ENCODE data around the gene PPP2R3B. TPM values are rescaled to one million over a fixed set of nuclear protein-coding genes. Genes with fewer than 3 reads are reported as not detected.

PPP2R3B gene
- 30.3 and 81.8 TPM in 2 replicates for total RNA-seq (ENCODE audit: low replicate concordance)

DNA sequence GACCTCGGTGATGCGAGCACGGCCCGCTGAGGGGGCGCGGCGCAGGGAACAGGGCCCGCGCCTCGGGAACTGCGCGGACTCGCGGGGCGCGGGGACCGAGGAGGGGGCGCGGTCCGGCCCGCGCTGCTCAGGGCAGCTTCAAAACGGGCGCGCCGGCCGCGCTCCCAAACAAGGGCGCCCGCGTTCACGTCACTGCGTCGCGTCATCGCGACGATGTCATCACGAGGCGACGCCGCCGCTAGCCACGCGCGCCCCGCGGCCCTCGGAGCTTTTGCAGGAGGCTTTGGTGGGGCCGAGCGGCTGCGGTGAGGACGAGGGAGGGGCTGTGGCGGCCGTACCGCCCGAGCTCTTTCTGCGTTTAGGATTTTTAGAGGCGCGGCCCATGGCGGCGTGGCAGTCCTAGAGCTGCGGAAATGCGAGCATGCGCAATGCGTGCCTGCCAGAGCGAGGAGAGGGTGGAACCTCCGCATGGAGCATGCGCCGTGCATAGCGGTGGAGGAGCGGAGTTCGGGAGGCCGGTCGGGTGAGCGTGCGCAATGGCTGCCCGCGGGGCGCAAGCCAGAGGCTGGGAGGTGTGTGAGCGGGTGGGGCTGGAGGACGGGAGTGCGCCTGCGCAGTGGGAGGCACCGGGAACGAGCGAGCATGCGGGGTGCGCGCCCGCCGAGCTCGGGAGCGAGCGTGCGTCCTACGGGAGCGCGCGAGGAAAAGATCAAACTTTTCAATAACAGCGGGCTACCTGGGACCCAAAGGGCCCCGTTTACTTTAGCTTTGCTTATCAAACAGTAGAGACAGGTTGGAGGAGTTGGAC lies at the start of gene PPP2R3B:
TSS of gene PPP2R3B (minus strand) at position 140 of the 808 bp plus-strand sequence. CDS start 216 bp downstream, outside the sequence.
- Histone ChIP-seq H3K27me3 (no peaks in the 10 kb centered on the region), H3K27ac (peak within 1 kb of the TSS; percentile 99), H3K4me2 (peak within 1 kb of the TSS; percentile 96), H3K9ac (peak within 1 kb of the TSS; percentile 98), H3K36me3 (no peaks in the 10 kb centered on the region), H4K20me1 (ENCODE audit: low read depth) (no peaks in the 10 kb centered on the region), H3K4me3 (peak within 1 kb of the TSS; percentile 83), H2AFZ (replicated peaks) (peak within 1 kb of the TSS; percentile 92), H3K79me2 (ENCODE audit: low read depth) (peaks cover 40% of the 10 kb centered on the region), H3F3A (ENCODE audit: low read depth) (peaks cover 9% of the 10 kb centered on the region), H3K4me1 (no peaks in the 10 kb centered on the region), H3K9me3 (ENCODE audit: low read depth) (no peaks in the 10 kb centered on the region)
- peaks cover under 1% of the 10 kb centered on the region for H3K36me3 Mint-ChIP-seq
- peak within 1 kb of the TSS; percentile 99 for H3K27ac Mint-ChIP-seq
- peaks cover 10% of the 10 kb centered on the region for H3K27me3 Mint-ChIP-seq (ENCODE audit: insufficient read depth, low read depth)
- H3K4me3 Mint-ChIP-seq = peak within 1 kb of the TSS; percentile 94
- H3K9me3 Mint-ChIP-seq = no peaks in the 10 kb centered on the region
- TF ChIP-seq CTCF (IDR thresholded peaks at IDR 0.05) (no peak), EZH2 (IDR thresholded peaks at IDR 0.05) (no peak), EZH2phosphoT487 (IDR thresholded peaks at IDR 0.05) (no peak)
- peaks cover 16% of the 10 kb centered on the region for H3K4me1 Mint-ChIP-seq
- DNase-seq (ENCODE audit: low spot score) = peak; percentile 99

DNA sequence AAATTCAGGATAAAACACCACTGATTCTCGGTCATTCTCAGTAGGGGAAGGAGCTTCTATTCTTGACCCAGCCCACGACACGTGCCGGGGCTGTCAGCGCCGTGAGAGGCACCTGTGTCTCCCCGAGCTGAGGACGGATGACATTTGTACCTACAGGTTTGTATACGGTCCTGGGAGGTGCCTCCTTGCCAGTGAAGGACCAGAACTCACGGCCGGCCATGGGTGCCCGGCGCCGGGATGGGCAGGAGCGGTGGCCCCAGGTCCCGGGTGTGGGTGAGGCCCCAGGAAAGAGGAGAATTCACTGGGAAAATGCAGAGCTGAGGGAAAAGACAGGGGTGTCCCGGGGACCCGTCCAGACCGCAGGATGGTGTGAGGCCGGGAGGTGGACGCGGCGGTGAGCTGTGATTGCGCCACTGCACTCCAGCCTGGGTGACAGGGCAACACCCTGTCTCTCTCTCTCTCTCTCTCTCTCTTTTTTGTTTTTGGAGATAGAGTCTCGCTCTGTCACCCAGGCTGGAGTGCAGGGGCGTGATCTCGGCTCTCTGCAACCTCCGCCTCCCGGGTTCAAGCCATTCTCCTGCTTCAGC lies 48.9 kb upstream of the PPP2R3B start:
- DNase-seq (ENCODE audit: low spot score) = no peak

GRCh38 chrX:434946-435345 lies 48.2 kb upstream of the PPP2R3B start:
- Mint-ChIP-seq H3K4me1 (peaks cover 5% of the 10 kb centered on the region), H3K36me3 (no peaks in the 10 kb centered on the region), H3K27me3 (ENCODE audit: insufficient read depth, low read depth) (peaks cover 32% of the 10 kb centered on the region), H3K27ac (no peak overlapping the region), H3K9me3 (no peaks in the 10 kb centered on the region), H3K4me3 (peak overlapping the region; percentile 53)
- Histone ChIP-seq H3K27me3 (no peaks in the 10 kb centered on the region), H3K4me1 (no peaks in the 10 kb centered on the region), H3K79me2 (ENCODE audit: low read depth) (no peaks in the 10 kb centered on the region), H3K27ac (no peak overlapping the region), H3K9me3 (ENCODE audit: low read depth) (no peaks in the 10 kb centered on the region), H2AFZ (replicated peaks) (no peak overlapping the region), H3K4me2 (no peak overlapping the region), H3F3A (ENCODE audit: low read depth) (peaks cover 14% of the 10 kb centered on the region), H4K20me1 (ENCODE audit: low read depth) (no peaks in the 10 kb centered on the region), H3K9ac (no peak overlapping the region), H3K36me3 (no peaks in the 10 kb centered on the region), H3K4me3 (no peak overlapping the region)
- TF ChIP-seq CTCF (IDR thresholded peaks at IDR 0.05) (no peak), EZH2phosphoT487 (IDR thresholded peaks at IDR 0.05) (no peak), EZH2 (IDR thresholded peaks at IDR 0.05) (no peak)
- no peak for DNase-seq (ENCODE audit: low spot score)

More for the DNA sequence above, 48.9 kb upstream of the PPP2R3B start:
- Histone ChIP-seq H3K9me3 (ENCODE audit: low read depth) (no peaks in the 10 kb centered on the region), H3K4me3 (no peak overlapping the region), H3K4me1 (no peaks in the 10 kb centered on the region), H3K79me2 (ENCODE audit: low read depth) (no peaks in the 10 kb centered on the region), H3K27ac (no peak overlapping the region), H3K9ac (no peak overlapping the region), H3K4me2 (no peak overlapping the region), H4K20me1 (ENCODE audit: low read depth) (no peaks in the 10 kb centered on the region), H2AFZ (replicated peaks) (no peak overlapping the region), H3F3A (ENCODE audit: low read depth) (peaks cover 15% of the 10 kb centered on the region), H3K27me3 (no peaks in the 10 kb centered on the region), H3K36me3 (no peaks in the 10 kb centered on the region)
- Mint-ChIP-seq H3K4me3 (no peak overlapping the region), H3K27me3 (ENCODE audit: insufficient read depth, low read depth) (peaks cover 32% of the 10 kb centered on the region), H3K36me3 (no peaks in the 10 kb centered on the region), H3K9me3 (peaks cover 3% of the 10 kb centered on the region), H3K4me1 (peaks cover 5% of the 10 kb centered on the region), H3K27ac (no peak overlapping the region)
- TF ChIP-seq EZH2phosphoT487 (IDR thresholded peaks at IDR 0.05) (no peak), CTCF (IDR thresholded peaks at IDR 0.05) (no peak), EZH2 (IDR thresholded peaks at IDR 0.05) (no peak)
